ENCODE results near the gene GPR31.
"Not testable (repeated sequence)": the region's sequence is repeated elsewhere in the genome, so short reads cannot be mapped to it uniquely, and the experiment has no call there.

DNA sequence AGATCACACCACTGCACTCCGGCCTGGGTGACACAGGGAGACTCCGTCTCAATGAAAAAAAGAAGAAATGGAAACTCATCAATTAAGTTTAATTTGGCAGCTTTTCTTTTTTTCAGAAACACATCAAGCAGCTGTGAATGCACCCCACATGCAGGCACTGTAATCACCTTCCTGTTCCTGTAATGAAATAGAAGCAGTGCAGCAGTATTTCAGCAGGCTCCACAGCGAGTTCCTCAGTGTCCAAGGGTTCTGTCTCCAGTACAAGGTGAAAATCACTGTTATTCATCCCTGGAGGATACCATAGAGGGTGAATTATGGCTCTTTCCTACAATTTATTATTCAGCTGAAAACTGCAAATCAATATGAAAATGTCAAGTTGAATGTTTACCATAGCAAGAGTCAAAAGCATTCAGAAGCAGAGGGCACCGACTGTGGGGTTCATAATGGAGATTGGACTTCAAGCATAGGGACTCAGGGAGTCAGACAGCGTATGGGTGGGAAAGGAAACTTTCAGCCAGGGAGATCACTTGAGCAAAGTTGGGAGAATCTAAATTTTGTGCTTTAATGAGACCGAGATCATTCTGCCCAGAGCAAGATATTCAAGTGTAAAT is 35.8 kb upstream of the GPR31 start:
- TF ChIP-seq, protein P1, sequence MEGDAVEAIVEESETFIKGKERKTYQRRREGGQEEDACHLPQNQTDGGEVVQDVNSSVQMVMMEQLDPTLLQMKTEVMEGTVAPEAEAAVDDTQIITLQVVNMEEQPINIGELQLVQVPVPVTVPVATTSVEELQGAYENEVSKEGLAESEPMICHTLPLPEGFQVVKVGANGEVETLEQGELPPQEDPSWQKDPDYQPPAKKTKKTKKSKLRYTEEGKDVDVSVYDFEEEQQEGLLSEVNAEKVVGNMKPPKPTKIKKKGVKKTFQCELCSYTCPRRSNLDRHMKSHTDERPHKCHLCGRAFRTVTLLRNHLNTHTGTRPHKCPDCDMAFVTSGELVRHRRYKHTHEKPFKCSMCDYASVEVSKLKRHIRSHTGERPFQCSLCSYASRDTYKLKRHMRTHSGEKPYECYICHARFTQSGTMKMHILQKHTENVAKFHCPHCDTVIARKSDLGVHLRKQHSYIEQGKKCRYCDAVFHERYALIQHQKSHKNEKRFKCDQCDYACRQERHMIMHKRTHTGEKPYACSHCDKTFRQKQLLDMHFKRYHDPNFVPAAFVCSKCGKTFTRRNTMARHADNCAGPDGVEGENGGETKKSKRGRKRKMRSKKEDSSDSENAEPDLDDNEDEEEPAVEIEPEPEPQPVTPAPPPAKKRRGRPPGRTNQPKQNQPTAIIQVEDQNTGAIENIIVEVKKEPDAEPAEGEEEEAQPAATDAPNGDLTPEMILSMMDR (IDR thresholded peaks at IDR 0.05; ENCODE audit: low read depth, low read length, poor library complexity, severe bottlenecking): not testable (repeated sequence)
- not testable (repeated sequence) for TF ChIP-seq EZH2phosphoT487 (IDR thresholded peaks at IDR 0.05; ENCODE audit: borderline replicate concordance, low read length)

All from DOHH2 (cell line).